C4-2B (cell line): ENCODE measurements around the gene CPD.

Experiments used
- H3K27ac ChIP-seq: fragments of 450-650 bp; 2 replicates; pipeline ENCODE4 v1.5.1; 2017
- CTCF ChIP-seq: fragments of 450-650 bp; conservative IDR thresholded peaks from 2 replicates; pipeline ENCODE4 v1.5.1; 2017; ENCODE audit warnings: mild to moderate bottlenecking
- ZFX ChIP-seq: fragments of 450-650 bp; IDR thresholded peaks from 2 replicates; pipeline ENCODE4 v1.6.1; 2017

The CPD gene

GRCh38 chr17:30495586-30495985 is 116.9 kb downstream of the CPD start:
- no peak for TF ChIP-seq CTCF
- TF ChIP-seq ZFX = no peak
- H3K27ac ChIP-seq = no peak overlapping the region

GRCh38 chr17:30503558-30503957 is 124.8 kb downstream of the CPD start:
- H3K27ac ChIP-seq = no peak overlapping the region
- TF ChIP-seq ZFX (no peak), CTCF (no peak)

GRCh38 chr17:30505868-30506417 is 127.2 kb downstream of the CPD start:
- H3K27ac ChIP-seq = no peak overlapping the region
- TF ChIP-seq ZFX (no peak), CTCF (no peak)

GRCh38 chr17:30506481-30506880 is 127.8 kb downstream of the CPD start:
- H3K27ac ChIP-seq = no peak overlapping the region

GRCh38 chr17:30513346-30513745 is 134.6 kb downstream of the CPD start:
- no peak overlapping the region for H3K27ac ChIP-seq
- TF ChIP-seq ZFX (no peak), CTCF (no peak)

More at GRCh38 chr17:30506481-30506880, 127.8 kb downstream of the CPD start:
- TF ChIP-seq CTCF = no peak
- no peak for TF ChIP-seq ZFX

- TF ChIP-seq ZFX = no peak
- no peak for TF ChIP-seq CTCF
- H3K27ac ChIP-seq = no peak overlapping the region
Observed at GRCh38 chr17:30514895-30515596, 136.3 kb downstream of the CPD start.

GRCh38 chr17:30517786-30518185 is 139.1 kb downstream of the CPD start:
- TF ChIP-seq ZFX (no peak), CTCF (no peak)
- H3K27ac ChIP-seq = no peak overlapping the region
